MM.1S (cell line): ENCODE results near the gene GYPC.

Source experiments
- EZH2 ChIP-seq: fragments of 300-600 bp; sonication (generic); optimal IDR thresholded peaks from 2 replicates; pipeline ENCODE3; 2017; ENCODE audit warnings: low read depth, mild to moderate bottlenecking, antibody characterized with exemption, low read length, mixed read lengths
- TF ChIP-seq, protein P1 (sequence below): fragments of 300-600 bp; sonication (generic); IDR thresholded peaks from 2 replicates; pipeline ENCODE4 v1.5.1; 2016; ENCODE audit warnings: antibody characterized with exemption, low read length, mixed read lengths

DNA sequence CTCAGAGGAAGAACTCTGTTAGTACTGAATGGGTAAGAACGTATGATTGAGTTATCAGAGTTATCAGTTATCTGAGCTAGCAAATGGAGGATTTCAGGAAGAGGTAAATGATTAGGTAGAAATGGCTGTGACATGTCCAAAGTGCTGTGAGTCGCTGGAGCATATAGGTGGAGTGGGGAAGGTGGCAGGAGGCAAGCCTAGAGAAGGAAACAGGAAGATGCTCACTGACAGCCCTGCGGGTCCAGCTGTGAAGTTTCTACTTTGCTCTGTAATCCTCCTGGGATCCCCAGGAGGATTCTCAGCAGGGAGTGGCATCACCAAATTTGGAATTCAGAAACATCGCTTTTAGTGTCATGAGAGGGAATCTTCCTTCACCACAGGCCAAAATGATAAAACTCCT is 52.0 kb downstream of the GYPC start:
- TF ChIP-seq, protein P1, sequence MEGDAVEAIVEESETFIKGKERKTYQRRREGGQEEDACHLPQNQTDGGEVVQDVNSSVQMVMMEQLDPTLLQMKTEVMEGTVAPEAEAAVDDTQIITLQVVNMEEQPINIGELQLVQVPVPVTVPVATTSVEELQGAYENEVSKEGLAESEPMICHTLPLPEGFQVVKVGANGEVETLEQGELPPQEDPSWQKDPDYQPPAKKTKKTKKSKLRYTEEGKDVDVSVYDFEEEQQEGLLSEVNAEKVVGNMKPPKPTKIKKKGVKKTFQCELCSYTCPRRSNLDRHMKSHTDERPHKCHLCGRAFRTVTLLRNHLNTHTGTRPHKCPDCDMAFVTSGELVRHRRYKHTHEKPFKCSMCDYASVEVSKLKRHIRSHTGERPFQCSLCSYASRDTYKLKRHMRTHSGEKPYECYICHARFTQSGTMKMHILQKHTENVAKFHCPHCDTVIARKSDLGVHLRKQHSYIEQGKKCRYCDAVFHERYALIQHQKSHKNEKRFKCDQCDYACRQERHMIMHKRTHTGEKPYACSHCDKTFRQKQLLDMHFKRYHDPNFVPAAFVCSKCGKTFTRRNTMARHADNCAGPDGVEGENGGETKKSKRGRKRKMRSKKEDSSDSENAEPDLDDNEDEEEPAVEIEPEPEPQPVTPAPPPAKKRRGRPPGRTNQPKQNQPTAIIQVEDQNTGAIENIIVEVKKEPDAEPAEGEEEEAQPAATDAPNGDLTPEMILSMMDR, result no peak
- no peak for TF ChIP-seq EZH2
